Uterus (tissue), 4 donors: ENCODE data around the gene TTC34. TPM values are rescaled to one million over a fixed set of nuclear protein-coding genes. Genes with fewer than 3 reads are reported as not detected.

Experiments used
- DNase-seq, 2 donors: peaks; one replicate each; pipeline ENCODE4 v3.0.0-alpha.2; 2019 to 2020
- H3K27ac ChIP-seq, 2 donors: fragments of 200-600 bp; sonication (generic); 1 replicate in 1 of 2; 2 replicates in 1 of 2; pipeline ENCODE4 v1.5.1; 2016 to 2018
- H3K27me3 ChIP-seq, 2 donors: fragments of 200-600 bp; sonication (generic); one replicate each; pipeline ENCODE4 v1.5.1; 2018 to 2019; ENCODE audit warnings: control low read depth in 1 of 2
- H3K36me3 ChIP-seq, 2 donors: fragments of 200-600 bp; sonication (generic); one replicate each; pipeline ENCODE4 v1.5.1; 2019; ENCODE audit warnings: control low read depth in 1 of 2
- H3K4me1 ChIP-seq, 2 donors: fragments of 200-600 bp; sonication (generic); one replicate each; pipeline ENCODE4 v1.5.1; 2018 to 2019; ENCODE audit warnings: control low read depth in 1 of 2
- H3K4me3 ChIP-seq, 2 donors: fragments of 200-600 bp; sonication (generic); 1 replicate in 1 of 2; 2 replicates in 1 of 2; pipeline ENCODE4 v1.5.1; 2018 to 2019; ENCODE audit warnings: mild to moderate bottlenecking in 1 of 2
- H3K9me3 ChIP-seq, 2 donors: fragments of 200-600 bp; sonication (generic); one replicate each; pipeline ENCODE4 v1.5.1; 2019; ENCODE audit warnings: control low read depth in 1 of 2
- POLR2A ChIP-seq, 2 donors: fragments of 450-650 bp; IDR thresholded peaks; one replicate each; pipeline ENCODE4 v1.6.1; 2016; ENCODE audit warnings: antibody characterized with exemption in 2 of 2, mild to moderate bottlenecking in 1 of 2, moderate library complexity in 1 of 2
- intact Hi-C: fragments of 100-400 bp; cut with DNase I; formaldehyde crosslinking; loops from one replicate; pipeline ENCODE4 v1.15.1; 2023; ENCODE audit warnings: low total_unique reads
- total RNA-seq, 4 donors: library from RNA; depleted of rRNA in 3 of 4; stranded (reverse); fragments of >200 nt in 3 of 4; gene quantifications; one replicate each; pipeline versions ENCODE4 v1.1.0 to v1.2.4, GENCODE V29; 2014 to 2023
- TF ChIP-seq, protein P1 (sequence below), 4 experiments: fragments of 200-600 bp in 2 of 4; fragments of 450-650 bp in 2 of 4; sonication (generic) in 2 of 4; IDR thresholded peaks; one replicate each; pipeline ENCODE4 v1.5.1; 2016 to 2019; ENCODE audit warnings: antibody characterized with exemption in 4 of 4, mild to moderate bottlenecking in 2 of 4, moderate library complexity in 1 of 4
- donor health status: DM: yes; HTN: yes; CAD: no.

Gene TTC34
- total RNA-seq, 4 donors from 2014 or later: 0.29 to 2.9 (median 0.43) TPM

- no peaks in the 10 kb centered on the region for H3K27me3 ChIP-seq
- H3K4me3 ChIP-seq: no peak overlapping the region
- DNase-seq: no peak
- H3K4me1 ChIP-seq: no peaks in the 10 kb centered on the region
- intact Hi-C loops: no loop called here
- no peaks in the 10 kb centered on the region for H3K36me3 ChIP-seq
- no peak for TF ChIP-seq POLR2A (IDR thresholded peaks at IDR 0.05)
- TF ChIP-seq, protein P1, sequence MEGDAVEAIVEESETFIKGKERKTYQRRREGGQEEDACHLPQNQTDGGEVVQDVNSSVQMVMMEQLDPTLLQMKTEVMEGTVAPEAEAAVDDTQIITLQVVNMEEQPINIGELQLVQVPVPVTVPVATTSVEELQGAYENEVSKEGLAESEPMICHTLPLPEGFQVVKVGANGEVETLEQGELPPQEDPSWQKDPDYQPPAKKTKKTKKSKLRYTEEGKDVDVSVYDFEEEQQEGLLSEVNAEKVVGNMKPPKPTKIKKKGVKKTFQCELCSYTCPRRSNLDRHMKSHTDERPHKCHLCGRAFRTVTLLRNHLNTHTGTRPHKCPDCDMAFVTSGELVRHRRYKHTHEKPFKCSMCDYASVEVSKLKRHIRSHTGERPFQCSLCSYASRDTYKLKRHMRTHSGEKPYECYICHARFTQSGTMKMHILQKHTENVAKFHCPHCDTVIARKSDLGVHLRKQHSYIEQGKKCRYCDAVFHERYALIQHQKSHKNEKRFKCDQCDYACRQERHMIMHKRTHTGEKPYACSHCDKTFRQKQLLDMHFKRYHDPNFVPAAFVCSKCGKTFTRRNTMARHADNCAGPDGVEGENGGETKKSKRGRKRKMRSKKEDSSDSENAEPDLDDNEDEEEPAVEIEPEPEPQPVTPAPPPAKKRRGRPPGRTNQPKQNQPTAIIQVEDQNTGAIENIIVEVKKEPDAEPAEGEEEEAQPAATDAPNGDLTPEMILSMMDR (IDR thresholded peaks at IDR 0.05): no peak
- no peak overlapping the region for H3K27ac ChIP-seq
- no peaks in the 10 kb centered on the region for H3K9me3 ChIP-seq
Measured at GRCh38 chr1:2811533-2811918, 10.0 kb upstream of the TTC34 start.

- H3K4me3 ChIP-seq: no peak overlapping the region
- intact Hi-C loops: no loop called here
- DNase-seq: no peak
- H3K4me1 ChIP-seq: no peaks in the 10 kb centered on the region
- H3K27ac ChIP-seq: no peak overlapping the region
- no peak for TF ChIP-seq POLR2A (IDR thresholded peaks at IDR 0.05)
- TF ChIP-seq, protein P1 (IDR thresholded peaks at IDR 0.05): no peak
- no peaks in the 10 kb centered on the region for H3K27me3 ChIP-seq
- no peaks in the 10 kb centered on the region for H3K36me3 ChIP-seq
- H3K9me3 ChIP-seq: no peaks in the 10 kb centered on the region
Measured at GRCh38 chr1:2810899-2811532, 9.5 kb upstream of the TTC34 start.

DNA sequence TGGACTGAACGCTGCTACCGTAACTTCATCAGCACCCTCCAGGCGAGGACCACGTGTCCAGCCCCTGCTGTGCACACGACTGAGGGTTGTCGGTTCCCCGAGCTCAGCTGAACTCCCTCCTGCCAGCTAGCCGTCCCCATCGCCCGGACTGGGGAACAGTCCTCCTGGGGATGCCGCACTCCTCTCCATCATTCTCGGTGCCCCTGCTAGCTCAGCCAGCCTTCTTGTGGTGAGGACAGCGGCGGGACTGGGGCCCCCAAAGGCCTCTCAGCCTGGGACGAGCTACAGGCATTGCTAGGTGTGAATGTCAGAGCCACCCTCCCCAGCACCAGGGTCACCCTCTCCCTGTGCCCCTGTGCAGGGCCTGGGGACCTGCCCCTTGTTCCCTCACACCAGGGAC, 8.8 kb upstream of the TTC34 start:
- H3K4me1 ChIP-seq: no peaks in the 10 kb centered on the region
- no peaks in the 10 kb centered on the region for H3K27me3 ChIP-seq
- no peaks in the 10 kb centered on the region for H3K36me3 ChIP-seq
- intact Hi-C loops: no loop called here
- TF ChIP-seq POLR2A (IDR thresholded peaks at IDR 0.05): no peak
- TF ChIP-seq, protein P1 (IDR thresholded peaks at IDR 0.05): no peak
- H3K9me3 ChIP-seq: no peaks in the 10 kb centered on the region
- no peak overlapping the region for H3K4me3 ChIP-seq
- no peak overlapping the region for H3K27ac ChIP-seq
- DNase-seq: no peak

DNA sequence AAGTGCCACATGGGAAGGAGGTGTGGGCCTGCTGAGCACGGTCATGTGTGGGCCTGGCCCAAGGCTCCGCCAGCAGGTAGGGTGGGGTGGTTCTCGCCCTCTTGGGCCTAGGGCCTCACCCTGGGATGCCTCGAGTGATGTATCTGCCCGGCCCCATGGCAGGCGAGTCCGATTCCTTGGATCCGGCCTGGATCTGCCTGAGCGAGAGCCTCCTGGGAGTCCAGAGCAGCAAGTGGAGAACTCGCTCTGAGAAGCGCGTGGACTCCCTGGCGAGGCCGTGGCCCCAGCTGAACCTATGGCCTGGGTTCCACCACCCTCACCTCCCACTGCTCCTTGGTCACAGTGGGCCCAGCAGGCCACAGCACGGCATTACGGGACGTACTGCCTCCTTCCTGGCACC, 8.2 kb upstream of the TTC34 start:
- intact Hi-C loops: no loop called here

GRCh38 chr1:2808831-2809605, 7.5 kb upstream of the TTC34 start:
- TF ChIP-seq, protein P1 (IDR thresholded peaks at IDR 0.05): no peak
- TF ChIP-seq POLR2A (IDR thresholded peaks at IDR 0.05): no peak
- no peaks in the 10 kb centered on the region for H3K27me3 ChIP-seq
- intact Hi-C loops: no loop called here

More for the DNA sequence above, 8.2 kb upstream of the TTC34 start:
- Histone ChIP-seq H3K36me3 (no peaks in the 10 kb centered on the region), H3K27ac (no peak overlapping the region), H3K4me3 (no peak overlapping the region), H3K4me1 (no peaks in the 10 kb centered on the region), H3K27me3 (no peaks in the 10 kb centered on the region), H3K9me3 (no peaks in the 10 kb centered on the region)
- TF ChIP-seq POLR2A (IDR thresholded peaks at IDR 0.05): no peak
- TF ChIP-seq, protein P1 (IDR thresholded peaks at IDR 0.05): no peak
- no peak for DNase-seq

More at GRCh38 chr1:2808831-2809605, 7.5 kb upstream of the TTC34 start:
- H3K4me3 ChIP-seq: no peak overlapping the region
- H3K4me1 ChIP-seq: no peaks in the 10 kb centered on the region
- DNase-seq: no peak
- H3K9me3 ChIP-seq: no peaks in the 10 kb centered on the region
- no peaks in the 10 kb centered on the region for H3K36me3 ChIP-seq
- H3K27ac ChIP-seq: no peak overlapping the region
